Measurements from ENCODE around the gene ANKRD29. TPM values are rescaled to one million over a fixed set of nuclear protein-coding genes. Genes with fewer than 3 reads are reported as not detected.
"Not testable (repeated sequence)": the region's sequence is repeated elsewhere in the genome, so short reads cannot be mapped to it uniquely, and the experiment has no call there.

ANKRD29 gene
- total RNA-seq, 1 experiment from 2014 or later, result 3.9 TPM

DNA sequence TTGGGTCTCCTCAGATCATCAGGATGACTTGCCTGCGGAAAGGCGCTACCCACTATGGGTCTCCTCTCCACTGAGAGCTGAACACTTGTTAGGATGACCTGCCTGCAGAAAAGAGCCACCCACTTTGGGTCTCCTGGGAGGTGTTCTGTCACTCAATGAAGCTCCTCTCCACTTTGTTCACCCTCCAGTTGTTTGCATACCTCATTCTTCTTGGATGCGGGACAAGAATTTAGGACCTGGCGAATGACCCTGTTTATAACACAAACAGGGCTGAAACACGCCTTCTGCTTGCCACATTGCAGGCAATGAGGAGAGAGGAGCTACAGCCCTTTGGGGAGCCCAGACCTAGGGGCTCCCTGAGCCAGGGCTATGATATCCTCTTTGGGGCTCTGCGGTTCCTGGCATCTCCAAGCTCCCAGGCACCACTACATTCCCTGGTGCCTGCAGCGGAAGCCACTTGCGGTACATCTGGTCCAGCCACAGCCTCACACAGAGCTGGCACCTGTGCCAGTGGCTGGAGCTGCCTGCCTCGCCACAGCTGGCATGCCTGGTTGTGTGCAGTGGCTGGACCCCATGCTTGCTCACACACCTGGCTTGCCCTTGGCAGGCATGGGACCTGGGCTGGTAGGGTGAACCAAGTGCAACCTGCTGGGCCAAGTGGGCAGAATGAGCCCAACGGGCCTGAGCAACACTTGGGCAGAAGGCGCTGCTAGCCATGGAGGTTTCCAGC, 20.6 kb downstream of the ANKRD29 start:
- Histone ChIP-seq H3K9me3 (replicated peaks) (no peaks in the 10 kb centered on the region), H3K4me1 (no peaks in the 10 kb centered on the region), H3K36me3 (no peaks in the 10 kb centered on the region), H3K4me3 (no peak overlapping the region), H3K27me3 (no peaks in the 10 kb centered on the region), H3K27ac (no peak overlapping the region)
- no peak for DNase-seq

DNA sequence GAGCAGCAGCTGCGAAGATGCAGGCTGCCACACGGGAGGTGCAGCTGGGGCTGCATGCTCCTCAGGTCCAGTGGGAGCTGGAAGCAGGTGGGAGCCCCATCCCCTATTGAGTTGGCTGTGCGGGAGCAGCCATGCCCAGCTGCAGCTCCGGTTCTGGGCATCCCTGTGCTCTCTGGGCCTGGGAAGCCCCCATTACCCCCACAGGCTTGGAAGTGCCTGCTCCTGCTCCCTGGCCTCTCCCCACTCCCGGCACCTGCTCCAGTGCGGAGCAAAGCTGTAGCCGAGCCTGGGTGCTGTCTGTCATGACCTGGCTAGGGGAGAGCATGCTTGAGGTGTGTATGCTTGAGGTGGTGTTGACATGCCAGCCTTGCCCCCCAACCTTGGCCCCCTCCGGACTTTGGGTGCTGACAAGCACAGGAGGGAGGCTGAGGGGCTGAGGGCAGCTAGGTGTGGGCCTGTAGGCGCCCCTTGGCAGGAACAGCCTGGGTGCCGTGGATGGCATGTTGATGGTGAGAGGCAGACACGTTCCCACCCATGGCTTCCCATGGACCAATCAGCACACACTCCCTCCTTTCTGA, 21.5 kb downstream of the ANKRD29 start:
- no peak overlapping the region for H3K4me3 ChIP-seq
- H3K27ac ChIP-seq, result no peak overlapping the region
- no peaks in the 10 kb centered on the region for H3K4me1 ChIP-seq
- no peak for DNase-seq
- no peaks in the 10 kb centered on the region for H3K27me3 ChIP-seq
- H3K36me3 ChIP-seq, result no peaks in the 10 kb centered on the region
- H3K9me3 ChIP-seq (replicated peaks), result no peaks in the 10 kb centered on the region

DNA sequence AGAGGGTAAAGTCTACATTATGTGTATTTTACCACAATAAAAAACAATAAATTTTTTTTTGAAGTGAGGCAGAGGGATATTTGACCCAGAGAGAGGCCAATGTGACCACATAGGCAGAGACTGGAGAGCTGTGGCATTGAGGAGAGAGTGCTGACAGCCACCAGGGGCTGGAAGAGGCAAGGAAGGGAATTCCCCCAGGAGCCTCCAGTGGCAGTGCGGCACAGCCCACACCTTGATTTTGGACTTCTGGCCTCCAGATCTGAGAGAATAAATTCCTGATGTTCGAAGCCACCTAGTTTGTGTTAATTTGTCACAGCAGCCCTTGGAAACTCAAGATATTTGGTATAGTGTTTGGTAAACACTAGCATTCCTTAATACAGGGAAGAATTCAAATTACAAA, 22.7 kb downstream of the ANKRD29 start:
- H3K27ac ChIP-seq, result no peak overlapping the region
- H3K4me1 ChIP-seq, result no peaks in the 10 kb centered on the region
- DNase-seq, result no peak
- H3K36me3 ChIP-seq, result no peaks in the 10 kb centered on the region
- no peaks in the 10 kb centered on the region for H3K9me3 ChIP-seq (replicated peaks)
- no peak overlapping the region for H3K4me3 ChIP-seq
- H3K27me3 ChIP-seq, result no peaks in the 10 kb centered on the region

DNA sequence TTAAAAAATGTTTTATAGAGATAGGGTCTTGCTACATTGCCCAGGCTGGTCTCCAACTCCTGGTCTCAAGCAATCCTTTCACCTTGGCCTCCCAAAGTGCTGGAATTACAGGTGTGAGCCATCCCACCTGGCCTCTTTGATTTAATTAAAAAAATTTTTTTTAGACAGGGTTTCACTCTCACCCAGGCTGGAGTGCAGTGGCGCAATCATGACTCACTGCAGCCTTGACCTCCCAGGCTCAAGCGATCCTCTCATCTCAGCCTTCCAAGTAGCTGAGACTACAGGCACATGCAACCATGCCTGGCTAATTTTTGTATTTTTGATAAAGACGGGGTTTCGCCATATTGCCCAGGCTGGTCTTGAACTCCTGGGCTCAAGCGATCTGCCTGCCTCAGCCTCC, 26.3 kb downstream of the ANKRD29 start:
- not testable (repeated sequence) for H3K36me3 ChIP-seq; DNase-seq; H3K4me3 ChIP-seq; H3K9me3 ChIP-seq (replicated peaks); H3K4me1 ChIP-seq; H3K27ac ChIP-seq; H3K27me3 ChIP-seq

DNA sequence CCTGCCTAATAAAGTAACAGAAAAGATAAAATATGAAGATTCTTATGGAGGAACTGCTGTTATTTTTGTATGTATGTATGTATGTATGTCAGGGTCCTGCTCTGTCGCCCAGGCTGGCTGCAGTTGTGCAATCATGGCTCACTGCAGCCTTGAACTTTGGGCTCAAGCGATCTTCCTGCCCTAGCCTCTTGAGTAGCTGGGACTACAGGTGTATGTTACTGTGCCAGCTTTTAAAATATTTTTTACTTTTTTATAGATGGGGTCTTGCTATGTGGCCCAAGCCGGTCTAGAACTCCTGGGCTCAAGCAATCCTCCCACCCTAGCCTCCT, 26.7 kb downstream of the ANKRD29 start:
- Histone ChIP-seq H3K4me3 (no peak overlapping the region), H3K27me3 (no peaks in the 10 kb centered on the region), H3K36me3 (no peaks in the 10 kb centered on the region), H3K9me3 (replicated peaks) (no peaks in the 10 kb centered on the region), H3K27ac (no peak overlapping the region), H3K4me1 (no peaks in the 10 kb centered on the region)
- DNase-seq, result no peak

DNA sequence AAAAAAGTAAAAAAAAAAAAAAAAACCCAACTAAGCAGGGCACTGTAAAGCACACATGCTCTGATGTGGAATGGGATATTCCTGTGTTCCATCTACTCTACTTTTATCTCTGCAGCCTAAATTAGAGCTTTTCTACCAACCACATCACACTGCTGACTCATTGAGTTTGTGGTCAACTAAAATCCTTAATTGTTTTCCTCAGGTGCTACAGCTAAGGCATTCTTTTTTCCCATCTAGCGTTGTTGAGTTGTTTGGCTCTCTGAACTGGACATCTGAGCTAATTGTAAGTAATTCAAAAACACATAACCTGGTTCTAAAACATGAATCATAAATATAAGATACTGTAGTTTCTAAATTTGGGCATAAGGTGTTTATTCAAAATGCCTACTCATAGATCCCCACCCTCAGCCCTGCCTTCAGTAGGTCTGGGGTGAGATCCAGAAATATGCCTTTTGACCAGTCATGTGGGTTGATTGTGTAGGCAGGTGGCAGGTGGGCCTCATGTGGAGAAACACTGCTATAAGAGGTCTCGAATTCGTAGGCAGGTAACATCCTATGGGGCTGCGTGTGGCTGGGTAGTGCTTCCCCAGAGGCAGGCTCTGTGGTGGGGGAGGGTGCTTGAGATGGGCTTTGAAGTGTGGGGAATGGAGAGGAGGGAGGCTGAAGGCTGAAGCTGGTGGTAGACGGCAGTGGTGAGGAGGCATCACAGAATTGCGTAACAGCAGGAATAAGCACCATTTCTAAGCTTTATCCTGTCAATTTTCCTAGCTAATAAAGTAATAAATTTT, 27.2 kb downstream of the ANKRD29 start:
- no peaks in the 10 kb centered on the region for H3K36me3 ChIP-seq
- no peaks in the 10 kb centered on the region for H3K27me3 ChIP-seq
- no peaks in the 10 kb centered on the region for H3K4me1 ChIP-seq
- H3K4me3 ChIP-seq, result no peak overlapping the region
- DNase-seq, result no peak
- H3K9me3 ChIP-seq (replicated peaks), result no peaks in the 10 kb centered on the region
- no peak overlapping the region for H3K27ac ChIP-seq

DNA sequence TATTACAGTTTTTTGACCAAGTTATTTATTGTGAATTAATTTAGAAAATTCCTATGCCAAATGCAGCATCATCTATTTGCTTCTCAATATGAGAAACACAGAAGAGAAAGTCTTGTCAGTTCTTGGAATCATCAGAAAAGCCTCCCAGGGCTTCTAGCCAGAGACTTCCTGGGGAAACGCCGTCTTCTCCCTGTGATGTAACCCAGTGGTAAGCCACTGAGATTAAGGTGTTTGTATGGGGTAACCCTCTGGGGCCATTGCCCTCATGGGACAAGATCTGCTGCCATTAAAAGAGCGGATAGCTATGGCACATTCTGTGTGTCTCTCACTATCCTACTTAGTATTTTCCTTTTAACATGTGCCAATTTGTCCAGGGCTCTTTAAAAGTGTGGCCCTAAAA, 28.0 kb downstream of the ANKRD29 start:
- Histone ChIP-seq H3K27me3 (no peaks in the 10 kb centered on the region), H3K27ac (no peak overlapping the region), H3K36me3 (no peaks in the 10 kb centered on the region), H3K4me1 (no peaks in the 10 kb centered on the region), H3K9me3 (replicated peaks) (no peaks in the 10 kb centered on the region), H3K4me3 (no peak overlapping the region)
- DNase-seq, result no peak

DNA sequence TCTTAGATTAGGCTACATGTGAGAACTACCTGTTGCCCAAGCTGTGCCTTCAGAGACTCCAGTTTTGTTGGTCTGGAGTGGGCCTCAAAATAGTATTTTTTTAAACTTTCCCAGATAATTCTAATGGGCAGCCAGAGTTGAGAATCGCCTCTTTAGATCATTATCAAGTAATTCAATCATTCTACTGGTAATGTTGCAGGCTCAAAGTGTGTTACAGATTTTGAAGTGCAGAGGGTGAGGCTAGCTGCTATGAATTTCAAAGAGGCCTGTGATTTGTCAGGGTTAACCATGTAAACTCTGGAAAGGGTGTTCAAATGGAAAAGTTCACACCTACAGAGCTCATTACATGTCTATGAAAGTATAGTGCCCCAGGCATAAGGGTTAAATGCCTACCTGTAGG, 30.1 kb downstream of the ANKRD29 start:
- Histone ChIP-seq H3K9me3 (replicated peaks) (no peaks in the 10 kb centered on the region), H3K27ac (no peak overlapping the region), H3K4me1 (no peaks in the 10 kb centered on the region), H3K4me3 (no peak overlapping the region), H3K36me3 (no peaks in the 10 kb centered on the region), H3K27me3 (no peaks in the 10 kb centered on the region)
- no peak for DNase-seq

DNA sequence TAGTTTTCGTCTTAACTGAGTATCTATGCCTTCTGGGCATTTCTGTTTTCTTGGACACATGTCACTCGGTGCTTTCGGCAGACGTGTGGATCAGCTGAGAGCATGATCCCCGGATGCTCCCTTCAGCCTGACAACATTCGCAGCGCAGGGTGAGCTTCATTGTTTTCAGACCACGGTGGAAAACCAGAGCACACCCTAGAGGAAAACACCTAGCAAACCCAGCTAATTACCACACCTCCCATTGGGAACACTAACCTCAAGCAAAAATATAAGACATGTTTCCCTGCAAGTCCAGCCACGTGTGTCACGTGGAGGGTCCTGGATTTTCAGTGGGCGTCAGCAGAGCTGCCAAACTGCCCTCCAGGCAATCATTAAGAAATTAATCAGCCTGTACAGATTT, 31.0 kb downstream of the ANKRD29 start:
- Histone ChIP-seq H3K36me3 (no peaks in the 10 kb centered on the region), H3K27me3 (no peaks in the 10 kb centered on the region), H3K9me3 (replicated peaks) (no peaks in the 10 kb centered on the region), H3K27ac (no peak overlapping the region), H3K4me3 (no peak overlapping the region), H3K4me1 (no peaks in the 10 kb centered on the region)
- DNase-seq, result no peak

DNA sequence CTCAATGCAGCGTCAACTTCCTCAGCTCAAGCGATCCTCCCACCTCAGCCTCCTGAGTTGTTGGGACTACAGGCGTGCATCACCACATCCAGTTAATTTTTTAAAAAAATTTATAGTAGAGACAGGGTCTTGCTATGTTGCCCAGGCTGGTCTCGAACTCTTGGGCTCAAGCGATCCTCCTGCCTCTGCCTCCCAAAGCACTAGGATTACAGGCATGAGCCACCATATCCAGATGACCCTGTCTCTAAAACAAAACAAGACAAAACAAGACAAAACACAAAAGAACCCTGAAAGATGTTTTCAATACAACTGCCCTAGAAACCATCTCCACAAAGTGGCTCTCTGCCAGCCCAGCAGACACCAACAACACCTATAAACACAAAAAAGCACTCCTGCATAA, 31.4 kb downstream of the ANKRD29 start:
- Histone ChIP-seq H3K4me3 (no peak overlapping the region), H3K36me3 (no peaks in the 10 kb centered on the region), H3K27ac (no peak overlapping the region), H3K27me3 (no peaks in the 10 kb centered on the region), H3K9me3 (replicated peaks) (no peaks in the 10 kb centered on the region), H3K4me1 (no peaks in the 10 kb centered on the region)
- no peak for DNase-seq

DNA sequence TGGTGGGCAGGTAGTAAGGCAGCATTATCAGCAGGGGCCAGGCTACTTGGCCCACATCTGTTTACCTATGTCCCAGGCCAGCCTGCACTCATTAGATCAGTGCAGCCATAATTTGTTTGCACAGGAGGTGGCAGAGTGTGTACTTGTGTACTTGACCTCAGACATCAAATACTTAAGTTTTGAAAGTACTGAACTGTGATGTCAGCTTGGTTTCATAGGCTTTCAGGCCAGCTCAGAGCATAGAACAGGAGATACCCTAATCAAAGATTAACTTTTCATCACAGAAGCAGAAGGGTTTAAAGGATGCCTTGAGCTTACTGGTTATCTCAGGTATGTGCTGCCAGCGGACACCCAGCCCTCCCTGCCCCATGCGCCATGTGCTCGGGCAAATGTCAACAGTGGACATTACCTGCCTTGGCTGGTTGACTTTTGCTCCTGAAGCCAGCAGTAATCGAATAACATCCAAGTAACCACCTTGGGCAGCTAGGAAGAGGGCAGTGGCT, 33.2 kb downstream of the ANKRD29 start:
- Histone ChIP-seq H3K4me3 (no peak overlapping the region), H3K9me3 (replicated peaks) (no peaks in the 10 kb centered on the region), H3K27me3 (no peaks in the 10 kb centered on the region), H3K36me3 (no peaks in the 10 kb centered on the region), H3K4me1 (no peaks in the 10 kb centered on the region), H3K27ac (no peak overlapping the region)
- no peak for DNase-seq

DNA sequence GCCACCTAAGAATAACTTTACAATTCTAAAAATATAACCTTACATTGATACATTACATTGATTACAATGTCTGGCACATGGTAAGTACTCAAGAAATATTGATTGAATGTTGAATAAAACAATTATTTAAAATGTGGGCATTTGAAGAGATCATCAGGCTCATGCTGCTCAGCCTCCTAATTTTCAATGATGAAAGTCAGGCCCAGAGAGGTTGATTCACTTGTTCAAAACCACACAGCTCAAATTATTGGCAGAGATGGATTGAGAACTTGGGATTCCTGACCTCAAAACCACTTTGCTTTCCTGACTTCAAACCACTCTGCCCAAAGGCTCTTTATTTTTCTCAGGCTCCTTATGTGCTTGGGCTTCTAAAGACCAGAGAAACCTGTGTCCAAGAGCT, 34.7 kb downstream of the ANKRD29 start:
- Histone ChIP-seq H3K4me1 (no peaks in the 10 kb centered on the region), H3K27ac (no peak overlapping the region)
- no peak for DNase-seq

DNA sequence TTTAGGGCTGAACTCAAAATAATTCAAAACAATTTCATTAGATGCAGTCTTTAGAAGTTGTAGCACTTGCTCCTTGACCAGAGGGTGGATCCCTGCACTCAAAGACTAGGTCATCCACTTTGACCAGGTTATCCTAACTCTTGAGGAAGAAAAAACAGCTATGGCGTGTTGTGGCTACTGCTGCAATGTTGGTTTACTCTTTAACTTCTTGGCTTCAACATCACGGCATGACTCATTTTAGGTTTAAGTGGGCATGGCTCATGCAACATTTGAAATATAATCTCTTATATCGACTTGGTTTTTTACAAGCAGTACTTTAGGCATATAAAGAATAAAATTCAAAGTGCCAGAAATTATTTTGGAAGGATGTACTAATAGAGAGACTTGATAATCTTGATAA, 35.4 kb downstream of the ANKRD29 start:
- Histone ChIP-seq H3K4me3 (no peak overlapping the region), H3K9me3 (replicated peaks) (no peaks in the 10 kb centered on the region), H3K36me3 (no peaks in the 10 kb centered on the region), H3K27ac (no peak overlapping the region), H3K4me1 (no peaks in the 10 kb centered on the region), H3K27me3 (no peaks in the 10 kb centered on the region)
- no peak for DNase-seq

More for the DNA sequence above, 34.7 kb downstream of the ANKRD29 start:
- Histone ChIP-seq H3K36me3 (no peaks in the 10 kb centered on the region), H3K27me3 (no peaks in the 10 kb centered on the region), H3K4me3 (no peak overlapping the region), H3K9me3 (replicated peaks) (no peaks in the 10 kb centered on the region)

DNA sequence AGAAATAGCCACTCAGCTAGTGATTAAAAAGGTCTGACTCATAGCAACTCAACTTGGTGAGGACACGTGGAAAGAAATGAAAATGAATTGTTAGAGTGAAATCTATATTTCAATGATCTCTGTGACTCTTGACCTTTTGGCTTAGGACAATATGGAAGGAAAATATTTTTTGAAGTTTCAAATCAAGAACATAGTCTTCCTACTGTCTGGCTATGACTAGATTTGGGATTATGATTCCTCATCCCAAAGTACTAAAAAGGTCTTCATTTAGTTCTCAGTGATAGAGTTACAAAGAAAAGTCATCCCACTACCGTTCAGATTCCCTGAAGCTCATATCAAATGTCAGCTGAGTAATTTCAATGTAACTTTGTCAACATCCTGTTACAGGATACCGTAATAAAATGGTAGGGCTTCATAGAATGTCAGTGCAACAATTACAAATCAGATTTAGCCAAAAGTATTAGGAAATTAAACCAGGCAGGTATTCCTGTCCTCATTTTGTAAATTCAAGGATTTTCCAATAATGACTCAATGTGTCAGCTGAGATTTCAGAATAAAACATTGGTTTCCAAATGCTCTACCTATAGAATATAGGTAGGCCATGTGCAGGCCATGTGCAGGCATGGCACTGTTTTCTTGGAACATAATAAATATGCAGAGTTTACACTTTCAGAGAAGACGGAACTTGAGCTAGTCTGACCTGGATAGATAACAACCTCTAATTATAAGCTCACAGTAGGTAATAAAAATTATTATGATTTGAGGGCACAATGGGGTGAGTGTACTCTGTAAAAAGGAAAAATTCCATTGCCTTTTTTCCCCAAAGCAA, 36.0 kb downstream of the ANKRD29 start:
- Histone ChIP-seq H3K4me3 (no peak overlapping the region), H3K4me1 (no peaks in the 10 kb centered on the region), H3K27me3 (no peaks in the 10 kb centered on the region), H3K36me3 (no peaks in the 10 kb centered on the region), H3K9me3 (replicated peaks) (no peaks in the 10 kb centered on the region), H3K27ac (no peak overlapping the region)
- DNase-seq, result no peak

DNA sequence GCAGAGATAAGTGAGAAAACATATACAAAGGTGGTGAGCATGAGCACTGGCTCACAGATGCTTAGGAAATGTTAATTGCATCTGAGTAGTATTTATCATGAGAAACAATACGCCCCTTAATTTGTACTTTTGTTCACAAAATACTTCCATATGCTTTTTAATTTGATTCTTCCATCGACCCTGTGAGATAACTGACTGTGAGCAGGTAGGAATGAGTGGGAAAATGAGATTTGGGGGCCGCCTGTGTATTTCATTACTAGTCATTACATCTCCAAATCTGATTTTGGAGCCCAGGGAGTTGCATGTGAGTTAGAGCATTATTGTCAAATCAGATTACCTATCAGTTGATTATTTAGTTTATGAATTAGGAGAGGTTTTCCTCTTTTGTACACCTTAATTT, 39.7 kb downstream of the ANKRD29 start:
- Histone ChIP-seq H3K4me3 (no peak overlapping the region), H3K27ac (no peak overlapping the region), H3K27me3 (no peaks in the 10 kb centered on the region), H3K4me1 (no peaks in the 10 kb centered on the region), H3K9me3 (replicated peaks) (no peaks in the 10 kb centered on the region), H3K36me3 (no peaks in the 10 kb centered on the region)
- DNase-seq, result no peak
